Activated naive CD8-positive, alpha-beta T cell treated with anti-CD3 and anti-CD28 coated beads, Interleukin-2, amount 50 U/mL, for 24 hours (primary cell): ENCODE results near the gene PPP1CB.

Experiments used
- ATAC-seq: fragments of 150-1000 bp; cut with Tn5 transposase; one replicate; pipeline ENCODE4 v1.10.0; 2021
- DNase-seq: peaks from one replicate; pipeline ENCODE4 v3.0.0; 2021
- H3K27ac Mint-ChIP-seq: one replicate; pipeline ENCODE4 v1.8.0; 2021; ENCODE audit warnings: mild to moderate bottlenecking, mixed read lengths
- H3K27me3 Mint-ChIP-seq: one replicate; pipeline ENCODE4 v1.8.0; 2021; ENCODE audit warnings: mixed read lengths
- H3K36me3 Mint-ChIP-seq: one replicate; pipeline ENCODE4 v1.8.0; 2021; ENCODE audit warnings: low read depth, mixed read lengths
- H3K4me1 Mint-ChIP-seq: one replicate; pipeline ENCODE4 v1.8.0; 2021; ENCODE audit warnings: mixed read lengths
- H3K4me3 Mint-ChIP-seq: one replicate; pipeline ENCODE4 v1.8.0; 2021; ENCODE audit warnings: mild to moderate bottlenecking, moderate library complexity, mixed read lengths
- H3K9me3 Mint-ChIP-seq: one replicate; pipeline ENCODE4 v1.8.0; 2021; ENCODE audit warnings: mixed read lengths

The PPP1CB gene

DNA sequence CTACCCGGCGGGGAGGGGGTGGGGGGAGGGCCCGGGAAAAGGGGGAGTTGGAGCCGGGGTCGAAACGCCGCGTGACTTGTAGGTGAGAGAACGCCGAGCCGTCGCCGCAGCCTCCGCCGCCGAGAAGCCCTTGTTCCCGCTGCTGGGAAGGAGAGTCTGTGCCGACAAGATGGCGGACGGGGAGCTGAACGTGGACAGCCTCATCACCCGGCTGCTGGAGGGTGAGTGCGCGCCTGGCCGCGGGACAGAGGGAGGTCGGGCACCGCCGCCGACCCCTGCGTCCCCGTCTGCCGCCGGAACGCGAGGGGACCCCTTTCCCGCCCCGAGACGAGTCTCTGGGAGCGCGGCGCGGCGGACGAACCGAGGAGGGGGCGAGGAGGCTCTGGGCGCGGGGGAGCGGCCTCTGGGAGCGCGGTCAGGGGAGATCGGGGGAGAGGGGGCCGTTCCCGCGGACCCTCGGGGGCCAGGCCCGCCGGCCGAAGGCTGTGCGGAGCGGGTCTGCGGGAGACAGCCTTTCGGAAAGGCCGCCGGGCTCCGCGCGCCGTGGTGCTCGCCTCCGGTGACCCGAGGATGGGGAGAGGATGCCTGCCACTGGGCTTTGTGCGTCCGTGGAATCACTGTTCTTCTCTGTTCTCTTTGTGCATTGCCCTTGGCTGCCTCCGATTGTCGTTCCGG, 463 bp downstream of the PPP1CB start:
- Mint-ChIP-seq H3K4me1 (peaks cover 67% of the 10 kb centered on the region), H3K27me3 (no peaks in the 10 kb centered on the region), H3K9me3 (no peaks in the 10 kb centered on the region), H3K27ac (peak overlapping the region; percentile 95), H3K36me3 (peaks cover 28% of the 10 kb centered on the region), H3K4me3 (peak overlapping the region; percentile 96)
- ATAC-seq (peak; percentile 13), DNase-seq (peak; percentile 41)

DNA sequence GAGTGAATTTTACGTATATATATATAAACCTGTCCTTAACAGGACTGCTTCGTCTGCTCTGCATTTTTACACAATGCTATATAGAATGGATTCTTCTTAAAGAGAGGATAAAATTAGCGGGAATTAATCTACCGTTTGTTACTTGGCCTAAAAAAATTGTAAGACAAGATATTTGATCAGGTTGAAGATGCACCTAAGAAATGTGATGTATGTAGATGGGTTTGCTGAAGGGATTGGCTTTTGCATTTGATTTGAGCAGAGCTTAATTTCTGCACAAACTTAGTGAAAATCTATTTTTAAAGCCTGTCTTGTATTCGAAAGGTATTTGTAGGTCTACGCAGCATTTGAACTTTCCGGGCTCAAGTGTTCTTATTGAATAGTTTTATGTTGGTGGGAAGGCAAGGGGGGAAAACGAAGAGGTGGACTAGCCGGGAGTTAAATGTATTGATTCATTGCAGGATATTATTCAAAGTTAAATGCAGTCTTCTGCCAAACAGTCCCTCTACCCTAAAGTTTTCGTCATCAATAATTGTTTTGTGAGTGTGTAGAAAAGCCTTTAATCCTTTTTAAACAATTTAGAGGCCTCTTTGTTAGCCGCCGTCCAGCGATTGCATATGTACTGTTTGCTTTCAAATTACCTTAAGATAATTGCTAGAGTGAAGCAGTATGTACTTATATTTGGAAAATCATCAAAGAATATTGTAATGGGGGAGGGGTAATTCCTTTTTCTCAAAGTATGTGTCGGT, 1.2 kb downstream of the PPP1CB start:
- DNase-seq = no peak
- no peak for ATAC-seq
- H3K27ac Mint-ChIP-seq = peak overlapping the region; percentile 95
- peaks cover 33% of the 10 kb centered on the region for H3K36me3 Mint-ChIP-seq
- no peaks in the 10 kb centered on the region for H3K27me3 Mint-ChIP-seq
- H3K4me3 Mint-ChIP-seq = peak overlapping the region; percentile 96
- no peaks in the 10 kb centered on the region for H3K9me3 Mint-ChIP-seq
- H3K4me1 Mint-ChIP-seq = peaks cover 70% of the 10 kb centered on the region

DNA sequence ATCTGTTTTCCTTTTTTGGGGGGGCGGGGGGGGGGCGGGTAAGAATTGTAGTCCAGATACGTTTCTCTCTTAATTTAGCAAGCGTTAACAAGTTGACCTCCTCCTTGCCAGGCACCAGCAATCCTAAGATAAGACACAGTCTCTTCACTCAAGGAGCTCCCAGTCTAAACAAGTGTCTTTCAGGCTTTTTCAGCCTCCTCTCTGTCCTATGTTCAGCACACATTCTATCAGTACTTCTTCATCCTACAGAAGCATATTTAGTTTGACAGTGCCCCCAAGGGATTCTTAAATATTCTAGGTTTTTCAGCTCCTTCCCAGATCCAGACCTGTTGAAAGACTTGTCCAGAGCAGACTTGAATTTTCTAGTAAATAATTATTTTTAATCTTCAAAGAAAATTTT, 2.7 kb downstream of the PPP1CB start:
- DNase-seq (no peak), ATAC-seq (no peak)
- Mint-ChIP-seq H3K27me3 (no peaks in the 10 kb centered on the region), H3K4me3 (peak overlapping the region; percentile 96), H3K36me3 (peaks cover 33% of the 10 kb centered on the region), H3K4me1 (peaks cover 68% of the 10 kb centered on the region), H3K27ac (peak overlapping the region; percentile 46), H3K9me3 (no peaks in the 10 kb centered on the region)

DNA sequence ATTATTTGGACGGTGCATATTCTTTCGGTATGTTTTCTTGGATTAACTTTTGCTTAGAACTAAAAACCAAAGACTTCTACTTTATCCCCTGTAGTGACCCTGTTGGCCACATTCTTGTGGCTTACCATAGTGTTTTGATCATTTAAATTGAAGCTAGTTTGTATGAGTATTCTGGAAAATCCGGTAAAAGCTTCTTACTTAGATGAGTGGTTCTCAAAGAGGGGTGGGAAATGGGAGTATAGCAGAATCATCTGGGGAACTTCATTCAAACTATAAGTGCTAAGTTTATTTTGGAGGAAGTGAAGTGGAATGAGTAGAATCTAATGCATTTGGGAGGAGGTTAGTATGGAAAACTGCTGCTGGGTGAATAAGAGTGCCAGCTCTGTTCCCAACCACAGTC, 3.8 kb downstream of the PPP1CB start:
- Mint-ChIP-seq H3K27me3 (no peaks in the 10 kb centered on the region), H3K27ac (peak overlapping the region; percentile 8), H3K36me3 (peaks cover 36% of the 10 kb centered on the region), H3K4me1 (peaks cover 59% of the 10 kb centered on the region), H3K9me3 (no peaks in the 10 kb centered on the region), H3K4me3 (peak overlapping the region; percentile 19)
- ATAC-seq (no peak), DNase-seq (no peak)

DNA sequence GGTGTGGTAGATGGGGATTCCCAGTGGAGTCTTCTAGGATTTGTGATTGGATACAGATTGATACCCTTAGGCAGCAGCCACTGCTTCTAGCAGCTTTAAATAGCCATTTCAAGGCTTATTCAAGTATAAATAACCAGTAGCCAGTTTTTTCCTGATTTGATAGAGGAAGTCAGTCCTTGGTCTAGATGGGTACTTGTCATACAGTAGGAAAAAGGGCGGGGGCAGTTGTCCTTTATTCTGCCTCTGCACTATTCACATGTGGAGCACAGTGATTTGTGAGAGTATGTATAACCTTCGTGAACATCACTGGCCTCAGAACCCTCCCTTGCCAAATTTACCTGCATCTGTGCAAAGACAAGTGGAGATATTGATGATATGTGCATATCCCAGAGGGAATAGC, 6.8 kb downstream of the PPP1CB start:
- DNase-seq (no peak), ATAC-seq (no peak)
- Mint-ChIP-seq H3K36me3 (peaks cover 38% of the 10 kb centered on the region), H3K4me3 (no peak overlapping the region), H3K4me1 (peaks cover 75% of the 10 kb centered on the region), H3K9me3 (no peaks in the 10 kb centered on the region), H3K27ac (no peak overlapping the region), H3K27me3 (no peaks in the 10 kb centered on the region)

DNA sequence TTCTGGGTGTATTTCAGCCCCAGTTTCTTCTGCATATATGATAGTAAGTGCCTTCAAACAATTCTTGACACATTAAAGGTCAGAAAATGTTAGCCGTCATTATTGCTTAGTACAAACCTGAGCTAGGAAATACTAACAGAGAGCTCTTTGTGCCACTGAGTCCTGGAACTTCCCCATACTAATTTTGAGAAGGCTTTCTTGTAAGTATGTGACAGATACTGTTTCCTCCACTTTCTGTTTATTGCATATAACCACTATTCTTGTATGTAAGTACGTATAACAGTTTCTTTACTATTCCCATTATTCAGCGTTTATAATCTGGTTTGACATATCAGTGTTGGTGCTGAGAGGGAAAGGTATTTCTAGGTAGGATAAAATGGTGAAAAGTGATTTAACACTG, 9.8 kb downstream of the PPP1CB start:
- Mint-ChIP-seq H3K27ac (no peak overlapping the region), H3K36me3 (peaks cover 28% of the 10 kb centered on the region), H3K27me3 (no peaks in the 10 kb centered on the region), H3K9me3 (no peaks in the 10 kb centered on the region), H3K4me3 (no peak overlapping the region), H3K4me1 (peaks cover 76% of the 10 kb centered on the region)
- DNase-seq (no peak), ATAC-seq (no peak)

DNA sequence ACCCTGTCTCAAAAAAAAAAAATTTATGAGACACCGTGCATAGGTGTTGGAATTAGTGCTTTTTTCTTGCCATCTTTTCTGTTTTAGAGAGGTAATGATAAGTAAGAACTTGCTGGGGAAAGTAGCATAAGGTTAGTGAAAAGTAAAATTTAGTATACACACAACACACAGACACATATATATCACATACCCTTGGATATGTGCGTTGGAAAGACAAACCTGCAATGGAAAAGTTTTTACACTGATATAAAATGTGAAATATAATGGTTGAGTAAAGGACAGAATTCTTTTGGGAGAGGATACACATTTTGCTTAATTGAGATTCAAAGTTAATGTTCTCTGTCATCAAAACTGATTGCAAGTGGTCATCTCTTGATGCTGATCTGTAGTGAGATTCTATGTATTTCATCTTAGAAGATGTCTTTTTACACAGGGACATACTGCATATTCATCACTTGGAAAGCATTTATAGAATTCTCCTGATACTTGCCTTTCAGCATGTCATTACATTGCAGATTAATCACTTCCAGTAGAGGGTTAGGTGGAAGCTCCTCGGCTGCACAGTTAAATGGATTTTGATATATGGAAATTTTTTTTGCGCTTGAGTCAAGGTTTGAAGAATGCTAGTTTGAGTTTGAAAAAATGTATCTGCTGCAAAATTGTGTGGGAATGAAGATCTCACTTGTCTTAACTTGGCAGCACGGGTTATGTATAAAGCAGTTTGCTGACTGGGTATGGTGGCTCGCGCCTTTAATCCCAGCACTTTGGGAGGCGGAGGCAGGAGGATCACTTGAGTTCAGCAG, 13.5 kb downstream of the PPP1CB start:
- ATAC-seq = no peak
- Mint-ChIP-seq H3K27ac (peak overlapping the region; percentile 9), H3K9me3 (no peaks in the 10 kb centered on the region), H3K4me3 (no peak overlapping the region), H3K36me3 (peaks cover 28% of the 10 kb centered on the region), H3K27me3 (no peaks in the 10 kb centered on the region), H3K4me1 (peaks cover 85% of the 10 kb centered on the region)
- no peak for DNase-seq

DNA sequence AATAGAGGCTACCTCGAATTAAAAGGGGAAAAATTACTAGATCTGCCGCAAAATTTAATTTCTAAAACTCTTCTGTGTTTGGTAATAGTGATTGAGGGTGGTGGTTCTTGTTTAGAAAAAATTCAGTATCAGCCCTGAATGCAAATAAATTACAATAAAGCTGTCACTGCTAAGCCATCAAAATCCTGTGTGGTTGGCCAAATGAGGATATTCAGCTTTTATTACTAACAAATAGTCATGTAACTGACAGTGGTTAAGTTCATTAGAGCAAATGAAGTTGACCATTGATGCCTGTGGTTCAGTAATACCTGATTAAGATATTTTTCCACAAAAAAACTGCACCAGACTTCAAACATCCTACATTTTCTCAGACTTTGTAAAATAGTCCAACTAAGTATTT, 14.4 kb downstream of the PPP1CB start:
- Mint-ChIP-seq H3K4me1 (peaks cover 86% of the 10 kb centered on the region), H3K27me3 (no peaks in the 10 kb centered on the region), H3K36me3 (peaks cover 25% of the 10 kb centered on the region), H3K9me3 (no peaks in the 10 kb centered on the region), H3K27ac (no peak overlapping the region), H3K4me3 (no peak overlapping the region)
- DNase-seq = no peak
- ATAC-seq = no peak

DNA sequence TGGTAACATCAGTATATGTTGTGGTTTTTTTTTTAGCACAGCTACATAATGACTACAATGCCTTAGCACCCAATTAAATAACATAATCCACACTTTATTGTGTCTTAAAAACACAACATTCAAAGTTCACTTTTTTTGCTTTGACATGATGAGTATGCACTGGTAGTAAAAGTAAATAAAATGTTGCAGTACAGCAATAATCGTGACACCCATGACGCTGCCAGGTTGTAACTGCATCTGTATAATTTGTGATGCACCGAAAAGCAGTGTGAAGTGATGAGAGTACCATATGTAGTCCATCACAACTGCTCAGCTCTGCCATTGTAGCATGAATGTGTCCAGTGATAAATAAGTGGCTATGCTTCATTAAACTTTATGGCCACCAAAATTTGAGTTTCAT, 15.7 kb downstream of the PPP1CB start:
- H3K9me3 Mint-ChIP-seq = no peaks in the 10 kb centered on the region
- peaks cover 89% of the 10 kb centered on the region for H3K4me1 Mint-ChIP-seq

DNA sequence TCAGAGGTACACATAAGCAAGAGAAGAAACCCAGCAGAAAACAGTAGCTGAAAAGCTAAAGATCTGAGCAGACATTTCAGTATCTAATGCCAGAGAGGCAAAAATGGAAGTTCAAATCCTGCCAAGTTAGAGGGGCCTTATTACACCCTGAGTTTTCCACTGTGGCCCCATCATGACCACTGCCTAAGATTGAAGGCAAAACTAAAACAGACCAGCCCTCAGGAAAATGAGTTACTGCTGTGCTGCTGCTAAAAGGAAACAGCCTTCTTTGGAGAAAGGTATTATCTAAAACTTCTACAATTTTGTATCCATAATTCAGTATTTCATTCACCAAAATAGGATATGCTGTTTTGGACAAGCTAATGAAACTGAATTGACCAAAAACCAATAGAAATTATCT, 16.8 kb downstream of the PPP1CB start:
- Mint-ChIP-seq H3K4me1 (peaks cover 87% of the 10 kb centered on the region), H3K36me3 (peaks cover 17% of the 10 kb centered on the region), H3K27ac (peak overlapping the region; percentile 17), H3K9me3 (no peaks in the 10 kb centered on the region), H3K27me3 (no peaks in the 10 kb centered on the region), H3K4me3 (no peak overlapping the region)
- no peak for DNase-seq
- no peak for ATAC-seq

More for the DNA sequence above, 15.7 kb downstream of the PPP1CB start:
- peaks cover 23% of the 10 kb centered on the region for H3K36me3 Mint-ChIP-seq
- no peaks in the 10 kb centered on the region for H3K27me3 Mint-ChIP-seq
- ATAC-seq (no peak), DNase-seq (no peak)
- no peak overlapping the region for H3K27ac Mint-ChIP-seq
- H3K4me3 Mint-ChIP-seq = no peak overlapping the region

DNA sequence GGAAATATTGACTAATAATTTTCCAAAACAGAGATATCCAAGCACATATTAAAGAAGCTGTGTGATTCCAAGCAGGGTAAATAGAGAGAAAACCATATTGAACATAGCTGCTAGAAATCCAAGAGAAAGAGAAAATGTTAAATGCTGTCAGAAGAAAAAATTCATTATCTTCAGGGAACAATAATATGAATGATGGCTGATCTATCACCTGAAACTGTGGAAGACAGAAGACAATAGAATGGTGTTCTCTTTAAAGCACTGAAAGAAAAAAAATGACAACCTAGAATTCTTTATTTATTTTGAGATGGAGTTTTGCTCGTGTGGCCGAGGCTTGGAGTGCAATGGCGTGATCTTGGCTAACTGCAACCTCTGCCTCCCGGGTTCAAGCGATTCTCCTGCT, 17.3 kb downstream of the PPP1CB start:
- Mint-ChIP-seq H3K4me3 (no peak overlapping the region), H3K27ac (peak overlapping the region; percentile 17), H3K27me3 (no peaks in the 10 kb centered on the region), H3K9me3 (no peaks in the 10 kb centered on the region), H3K36me3 (peaks cover 17% of the 10 kb centered on the region), H3K4me1 (peaks cover 88% of the 10 kb centered on the region)
- no peak for ATAC-seq
- DNase-seq = no peak

DNA sequence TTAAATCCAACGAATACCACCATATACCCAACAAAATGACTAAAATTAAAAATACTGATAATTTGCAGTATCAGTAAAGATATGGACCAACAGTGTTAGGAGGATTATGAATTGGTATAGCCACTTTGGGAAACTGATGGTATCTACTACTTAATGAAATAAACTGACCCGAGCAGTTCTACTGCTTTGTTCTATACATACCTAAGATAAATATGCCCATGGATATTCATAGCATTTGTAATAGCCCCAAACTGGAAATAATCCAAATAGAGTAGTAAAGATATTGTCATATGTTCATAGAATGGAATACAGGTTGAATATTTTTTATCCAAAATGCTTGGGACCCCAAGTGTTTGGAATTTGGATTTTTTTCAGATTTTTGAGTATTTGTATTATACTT, 20.7 kb downstream of the PPP1CB start:
- DNase-seq (no peak), ATAC-seq (no peak)
- H3K4me1 Mint-ChIP-seq = peaks cover 73% of the 10 kb centered on the region
- no peak overlapping the region for H3K27ac Mint-ChIP-seq
- H3K9me3 Mint-ChIP-seq = no peaks in the 10 kb centered on the region
- H3K36me3 Mint-ChIP-seq = peaks cover 27% of the 10 kb centered on the region
- H3K4me3 Mint-ChIP-seq = no peak overlapping the region
- no peaks in the 10 kb centered on the region for H3K27me3 Mint-ChIP-seq

DNA sequence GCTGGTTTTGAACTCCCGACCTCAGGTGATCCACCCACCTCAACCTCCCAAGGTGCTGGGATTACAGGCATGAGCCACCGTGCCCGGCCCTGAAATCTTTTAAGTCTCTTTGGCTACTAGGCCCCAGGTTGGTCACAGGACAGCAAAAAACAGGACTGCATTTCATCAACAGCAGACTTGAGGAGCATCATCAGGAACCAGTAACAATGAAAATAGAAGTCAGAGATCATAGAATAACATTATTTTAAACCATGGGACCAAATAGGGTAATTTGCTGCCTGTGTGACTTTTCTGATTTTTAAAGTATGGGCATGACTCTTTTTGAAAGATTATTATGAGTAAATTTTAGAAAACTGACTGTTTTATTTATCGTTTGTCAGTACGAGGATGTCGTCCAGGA, 24.8 kb downstream of the PPP1CB start:
- H3K4me3 Mint-ChIP-seq = no peak overlapping the region
- H3K27ac Mint-ChIP-seq = peak overlapping the region; percentile 52
- peaks cover 36% of the 10 kb centered on the region for H3K36me3 Mint-ChIP-seq
- H3K9me3 Mint-ChIP-seq = no peaks in the 10 kb centered on the region
- DNase-seq (no peak), ATAC-seq (no peak)
- H3K4me1 Mint-ChIP-seq = peaks cover 42% of the 10 kb centered on the region
- H3K27me3 Mint-ChIP-seq = no peaks in the 10 kb centered on the region

DNA sequence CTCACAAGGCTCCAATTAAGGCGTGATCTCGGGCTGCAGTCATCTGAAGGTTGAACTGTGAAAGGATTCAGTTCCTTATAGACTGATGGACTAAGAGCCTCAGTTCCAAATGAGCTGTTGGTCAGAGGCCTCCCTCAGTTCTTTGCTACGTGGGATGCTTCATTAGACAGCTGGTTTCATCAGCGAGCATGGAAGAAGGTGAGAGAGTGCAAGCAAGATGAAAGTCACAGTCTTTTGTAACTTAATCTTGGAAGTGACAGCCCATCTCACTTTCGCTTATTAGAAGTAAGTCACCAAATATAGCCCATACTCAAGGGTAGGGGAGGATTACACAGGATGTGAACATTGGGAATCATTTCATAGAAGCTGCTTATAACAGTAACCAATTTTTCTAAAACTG, 26.8 kb downstream of the PPP1CB start:
- Mint-ChIP-seq H3K9me3 (no peaks in the 10 kb centered on the region), H3K4me1 (peaks cover 25% of the 10 kb centered on the region), H3K27ac (no peak overlapping the region), H3K27me3 (no peaks in the 10 kb centered on the region), H3K36me3 (peaks cover 45% of the 10 kb centered on the region), H3K4me3 (no peak overlapping the region)
- ATAC-seq (no peak), DNase-seq (no peak)

DNA sequence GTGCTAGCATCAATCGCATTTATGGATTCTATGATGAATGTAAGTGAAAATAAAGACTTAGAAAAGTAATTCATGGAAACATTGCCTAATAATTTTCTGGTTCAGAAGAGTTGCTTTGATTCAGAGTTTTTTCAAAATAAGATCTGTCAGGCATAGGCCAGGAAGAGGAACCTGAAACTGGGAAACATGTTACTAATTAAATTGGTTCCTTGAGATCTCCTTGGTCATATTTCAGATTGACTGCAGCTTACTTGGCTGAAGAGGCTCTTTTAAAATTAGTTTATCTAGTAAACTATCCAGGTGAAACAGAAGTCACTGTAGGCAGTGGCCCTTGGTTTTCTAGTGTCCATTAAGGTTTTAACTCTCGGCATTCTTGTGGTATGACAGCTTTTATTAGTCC, 27.4 kb downstream of the PPP1CB start:
- DNase-seq = no peak
- H3K27ac Mint-ChIP-seq = no peak overlapping the region

More for the DNA sequence above, 27.4 kb downstream of the PPP1CB start:
- no peak overlapping the region for H3K4me3 Mint-ChIP-seq
- H3K4me1 Mint-ChIP-seq = peaks cover 19% of the 10 kb centered on the region
- peaks cover 49% of the 10 kb centered on the region for H3K36me3 Mint-ChIP-seq
- no peaks in the 10 kb centered on the region for H3K9me3 Mint-ChIP-seq
- no peak for ATAC-seq
- no peaks in the 10 kb centered on the region for H3K27me3 Mint-ChIP-seq
